Mammary epithelial cell (primary cell): Measurements from ENCODE around the gene OPHN1.

ENCODE experiments used
- CTCF ChIP-seq, 2 donors: IDR thresholded peaks in 1 of 2; conservative IDR thresholded peaks in 1 of 2; 2 replicates each; pipeline ENCODE4 v1.5.1; 2011 to 2012; ENCODE audit warnings: inconsistent platforms in 2 of 2, low read length in 2 of 2, mild to moderate bottlenecking in 2 of 2, control low read depth in 1 of 2, low read depth in 1 of 2; ENCODE audit not compliant: insufficient read depth in 1 of 2; ENCODE audit errors: extremely low read depth in 1 of 2
- EZH2 ChIP-seq: IDR thresholded peaks from 2 replicates; pipeline ENCODE4 v1.6.1; 2012; ENCODE audit warnings: low read length, inconsistent platforms, borderline replicate concordance

DNA sequence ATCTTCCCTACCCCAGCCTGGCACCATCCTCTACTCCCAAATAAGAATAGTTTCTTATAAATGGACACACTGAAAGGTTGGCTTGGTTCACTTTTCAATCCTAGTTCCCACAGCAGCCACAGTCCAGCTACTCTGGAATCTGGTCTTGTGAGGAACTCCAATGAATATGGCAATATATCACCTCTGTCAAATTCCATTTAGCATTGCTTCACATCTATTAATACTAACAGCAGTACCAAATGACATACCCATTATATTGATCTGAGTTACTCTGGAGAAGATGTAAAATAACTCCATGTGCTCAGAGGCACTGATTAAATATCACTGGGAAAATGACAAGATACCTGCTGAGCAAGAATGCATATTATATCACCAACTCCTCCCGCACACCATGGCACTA, 8.6 kb downstream of the OPHN1 start:
- no peak for TF ChIP-seq CTCF (conservative IDR thresholded peaks at IDR 0.05 in 1 of 2, IDR thresholded peaks at IDR 0.05 in 1 of 2; ENCODE audit: extremely low read depth in 1 of 2, insufficient read depth in 1 of 2, low read depth in 1 of 2, low read length in 2 of 2)
- no peak for TF ChIP-seq EZH2
